Mesothelial cell of epicardium (in vitro differentiated cells): Measurements from ENCODE around the gene SMCO1. TPM values are rescaled to one million over a fixed set of nuclear protein-coding genes. Genes with fewer than 3 reads are reported as not detected.

ENCODE experiments used
- DNase-seq, 2 experiments: peaks; one replicate each; pipeline ENCODE4 v3.0.0; 2021; ENCODE audit warnings: low spot score in 2 of 2; ENCODE audit not compliant: unreplicated experiment in 2 of 2
- H3K27ac Mint-ChIP-seq: 2 replicates; pipeline ENCODE4 v1.8.0; 2021; ENCODE audit warnings: mixed read lengths
- H3K27me3 Mint-ChIP-seq: 2 replicates; pipeline ENCODE4 v1.8.0; 2021; ENCODE audit warnings: low read depth, mixed read lengths
- H3K36me3 Mint-ChIP-seq: 2 replicates; pipeline ENCODE4 v1.8.0; 2021; ENCODE audit warnings: mixed read lengths
- H3K4me1 Mint-ChIP-seq: 2 replicates; pipeline ENCODE4 v1.8.0; 2021; ENCODE audit warnings: mixed read lengths
- H3K4me3 Mint-ChIP-seq: 2 replicates; pipeline ENCODE4 v1.8.0; 2021; ENCODE audit warnings: mild to moderate bottlenecking, moderate library complexity, mixed read lengths
- H3K9me3 Mint-ChIP-seq: 2 replicates; pipeline ENCODE4 v1.8.0; 2021; ENCODE audit warnings: mixed read lengths
- CTCF ChIP-seq: fragments of 200-600 bp; sonication (generic); IDR thresholded peaks from one replicate; pipeline ENCODE4 v1.5.0; 2021; ENCODE audit warnings: antibody characterized with exemption; ENCODE audit not compliant: unreplicated experiment
- total RNA-seq: library from RNA; stranded (reverse); gene quantifications from 3 replicates; pipeline ENCODE4 v1.2.1, GENCODE V29; 2021

The SMCO1 gene
- total RNA-seq, 1 donor from 2014 or later, result not detected

GRCh38 chr3:196546537-196546936 is 31.4 kb upstream of the SMCO1 start:
- no peak for DNase-seq
- Mint-ChIP-seq H3K4me3 (no peak overlapping the region), H3K9me3 (peaks cover 22% of the 10 kb centered on the region), H3K36me3 (no peaks in the 10 kb centered on the region), H3K27me3 (peaks cover 4% of the 10 kb centered on the region), H3K4me1 (no peaks in the 10 kb centered on the region), H3K27ac (no peak overlapping the region)
- TF ChIP-seq CTCF, result no peak

GRCh38 chr3:196544491-196544992 is 29.4 kb upstream of the SMCO1 start:
- H3K27ac Mint-ChIP-seq, result no peak overlapping the region
- H3K4me3 Mint-ChIP-seq, result no peak overlapping the region
- DNase-seq, result no peak
- TF ChIP-seq CTCF, result no peak
- peaks cover 13% of the 10 kb centered on the region for H3K9me3 Mint-ChIP-seq
- H3K4me1 Mint-ChIP-seq, result no peaks in the 10 kb centered on the region
- no peaks in the 10 kb centered on the region for H3K36me3 Mint-ChIP-seq
- H3K27me3 Mint-ChIP-seq, result peaks cover 4% of the 10 kb centered on the region

GRCh38 chr3:196541684-196542445 is 26.7 kb upstream of the SMCO1 start:
- no peak for TF ChIP-seq CTCF
- H3K36me3 Mint-ChIP-seq, result no peaks in the 10 kb centered on the region
- H3K27me3 Mint-ChIP-seq, result peaks cover 4% of the 10 kb centered on the region
- no peak overlapping the region for H3K4me3 Mint-ChIP-seq
- H3K27ac Mint-ChIP-seq, result no peak overlapping the region
- DNase-seq, result no peak
- peaks cover 4% of the 10 kb centered on the region for H3K9me3 Mint-ChIP-seq
- no peaks in the 10 kb centered on the region for H3K4me1 Mint-ChIP-seq

- Mint-ChIP-seq H3K4me1 (no peaks in the 10 kb centered on the region), H3K27ac (no peak overlapping the region), H3K9me3 (peaks cover 6% of the 10 kb centered on the region), H3K27me3 (peaks cover 5% of the 10 kb centered on the region), H3K36me3 (no peaks in the 10 kb centered on the region), H3K4me3 (no peak overlapping the region)
- TF ChIP-seq CTCF, result peak; percentile 76
- no peak for DNase-seq
Observed at GRCh38 chr3:196537319-196537984, 22.3 kb upstream of the SMCO1 start.

- DNase-seq, result no peak
Observed at GRCh38 chr3:196533260-196533681, 18.1 kb upstream of the SMCO1 start.

More at GRCh38 chr3:196533260-196533681, 18.1 kb upstream of the SMCO1 start:
- TF ChIP-seq CTCF, result no peak
- no peaks in the 10 kb centered on the region for H3K4me1 Mint-ChIP-seq
- no peak overlapping the region for H3K27ac Mint-ChIP-seq
- peaks cover 8% of the 10 kb centered on the region for H3K27me3 Mint-ChIP-seq
- peaks cover 3% of the 10 kb centered on the region for H3K36me3 Mint-ChIP-seq
- H3K4me3 Mint-ChIP-seq, result no peak overlapping the region
- peaks cover 23% of the 10 kb centered on the region for H3K9me3 Mint-ChIP-seq
